K562 (cell line): ENCODE results near the gene GRB10.

ENCODE experiments used
- CREB1 ChIP-seq, 2 experiments: sonication (generic) in 1 of 2; formaldehyde crosslinking in 1 of 2; IDR thresholded peaks; 2 replicates each; pipeline versions ENCODE4 v1.6.1 to v1.8.0; 2012 to 2022; ENCODE audit warnings: inconsistent platforms in 1 of 2, mild to moderate bottlenecking in 1 of 2, missing genetic modification reagents in 1 of 2, moderate library complexity in 1 of 2
- DPF2 ChIP-seq: fragments of 450-650 bp; IDR thresholded peaks from 2 replicates; pipeline ENCODE4 v1.6.1; 2016
- FOSL1 ChIP-seq: fragments of 200-800 bp; sonication (Bioruptor generic); conservative IDR thresholded peaks from 2 replicates; pipeline ENCODE4 v1.6.1; 2016; ENCODE audit warnings: missing genetic modification characterization, missing compliant biosample characterization
- PHB ChIP-seq: fragments of 250-450 bp; sonication (Bioruptor Pico); IDR thresholded peaks from 2 replicates; pipeline ENCODE4 v1.5.0; 2021
- POLR2AphosphoS5 ChIP-seq: IDR thresholded peaks from 2 replicates; pipeline ENCODE4 v1.6.1; 2011; ENCODE audit warnings: mild to moderate bottlenecking, low read depth, low read length, moderate library complexity; ENCODE audit not compliant: control insufficient read depth, insufficient read depth
- SIN3A ChIP-seq, 2 experiments: fragments of 150-350 bp in 1 of 2; IDR thresholded peaks; 2 replicates each; pipeline ENCODE4 v1.6.1; 2011 to 2016; ENCODE audit warnings: borderline replicate concordance in 2 of 2, low read depth in 2 of 2, low read length in 2 of 2, mild to moderate bottlenecking in 2 of 2, moderate library complexity in 2 of 2; ENCODE audit not compliant: control insufficient read depth in 1 of 2
- TAF1 ChIP-seq: IDR thresholded peaks from 2 replicates; pipeline ENCODE4 v1.6.1; 2011; ENCODE audit warnings: mild to moderate bottlenecking, low read length, moderate library complexity; ENCODE audit not compliant: insufficient read depth, control insufficient read depth, severe bottlenecking; ENCODE audit errors: extremely low read depth
- YY1 ChIP-seq, 3 experiments: IDR thresholded peaks; 2 replicates each; pipeline ENCODE4 v1.6.1; 2011; ENCODE audit warnings: low read length in 2 of 3, mild to moderate bottlenecking in 2 of 3, moderate library complexity in 2 of 3, borderline replicate concordance in 1 of 3, control low read depth in 1 of 3, low read depth in 1 of 3; ENCODE audit not compliant: insufficient read depth in 3 of 3, insufficient replicate concordance in 2 of 3, control insufficient read depth in 1 of 3, insufficient read length in 1 of 3; ENCODE audit errors: extremely low read depth in 1 of 3
- TF ChIP-seq, protein P1 (sequence below): sonication (generic); formaldehyde crosslinking; IDR thresholded peaks from 2 replicates; pipeline ENCODE4 v1.8.1; 2023; ENCODE audit warnings: mild to moderate bottlenecking, missing genetic modification reagents
- TF ChIP-seq, protein P2 (sequence below), 2 experiments: fragments of 450-650 bp; formaldehyde crosslinking in 1 of 2; IDR thresholded peaks; 2 replicates each; pipeline versions ENCODE4 v1.4.0 to v1.6.1; 2014 to 2020; ENCODE audit warnings: mild to moderate bottlenecking in 2 of 2, borderline replicate concordance in 1 of 2, low read depth in 1 of 2
- TF ChIP-seq, protein P3 (sequence below): fragments of 250-450 bp; sonication (Bioruptor Pico); IDR thresholded peaks from 2 replicates; pipeline ENCODE4 v1.8.0; 2021; ENCODE audit warnings: borderline replicate concordance, mild to moderate bottlenecking, moderate library complexity; ENCODE audit not compliant: poor library complexity, severe bottlenecking

DNA sequence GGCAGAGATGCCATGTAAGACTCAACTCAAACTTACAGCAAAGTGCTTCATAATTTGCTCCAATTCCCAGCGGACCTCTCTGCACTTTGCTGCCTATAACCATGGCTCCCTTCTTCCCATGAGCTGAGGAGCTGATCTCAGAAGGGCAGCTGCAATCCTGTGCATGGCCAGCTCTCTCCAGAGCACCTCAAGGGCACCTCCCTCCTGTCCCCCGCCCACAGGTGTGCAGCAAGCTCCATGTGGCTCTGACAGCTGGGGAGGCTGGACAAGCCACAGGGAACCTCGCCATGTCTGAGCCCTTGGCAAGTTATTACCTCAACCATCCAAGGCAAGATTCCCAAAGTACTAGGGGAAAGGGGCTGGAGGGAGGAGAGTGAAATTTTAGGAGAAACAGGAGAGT is 156.4 kb downstream of the GRB10 start:
- no peak for TF ChIP-seq CREB1 (IDR thresholded peaks at IDR 0.05)
- TF ChIP-seq CREB1 (CRISPR knock-in tag; IDR thresholded peaks at IDR 0.05): no peak
- TF ChIP-seq YY1 (IDR thresholded peaks at IDR 0.05; ENCODE audit: borderline replicate concordance in 1 of 3, control insufficient read depth in 1 of 3, extremely low read depth in 1 of 3, insufficient read depth in 3 of 3, insufficient read length in 1 of 3, insufficient replicate concordance in 2 of 3, low read depth in 1 of 3, low read length in 2 of 3): no peak
- TF ChIP-seq, protein P1, sequence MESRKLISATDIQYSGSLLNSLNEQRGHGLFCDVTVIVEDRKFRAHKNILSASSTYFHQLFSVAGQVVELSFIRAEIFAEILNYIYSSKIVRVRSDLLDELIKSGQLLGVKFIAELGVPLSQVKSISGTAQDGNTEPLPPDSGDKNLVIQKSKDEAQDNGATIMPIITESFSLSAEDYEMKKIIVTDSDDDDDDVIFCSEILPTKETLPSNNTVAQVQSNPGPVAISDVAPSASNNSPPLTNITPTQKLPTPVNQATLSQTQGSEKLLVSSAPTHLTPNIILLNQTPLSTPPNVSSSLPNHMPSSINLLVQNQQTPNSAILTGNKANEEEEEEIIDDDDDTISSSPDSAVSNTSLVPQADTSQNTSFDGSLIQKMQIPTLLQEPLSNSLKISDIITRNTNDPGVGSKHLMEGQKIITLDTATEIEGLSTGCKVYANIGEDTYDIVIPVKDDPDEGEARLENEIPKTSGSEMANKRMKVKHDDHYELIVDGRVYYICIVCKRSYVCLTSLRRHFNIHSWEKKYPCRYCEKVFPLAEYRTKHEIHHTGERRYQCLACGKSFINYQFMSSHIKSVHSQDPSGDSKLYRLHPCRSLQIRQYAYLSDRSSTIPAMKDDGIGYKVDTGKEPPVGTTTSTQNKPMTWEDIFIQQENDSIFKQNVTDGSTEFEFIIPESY (CRISPR knock-in tag): no peak
- TF ChIP-seq, protein P2, sequence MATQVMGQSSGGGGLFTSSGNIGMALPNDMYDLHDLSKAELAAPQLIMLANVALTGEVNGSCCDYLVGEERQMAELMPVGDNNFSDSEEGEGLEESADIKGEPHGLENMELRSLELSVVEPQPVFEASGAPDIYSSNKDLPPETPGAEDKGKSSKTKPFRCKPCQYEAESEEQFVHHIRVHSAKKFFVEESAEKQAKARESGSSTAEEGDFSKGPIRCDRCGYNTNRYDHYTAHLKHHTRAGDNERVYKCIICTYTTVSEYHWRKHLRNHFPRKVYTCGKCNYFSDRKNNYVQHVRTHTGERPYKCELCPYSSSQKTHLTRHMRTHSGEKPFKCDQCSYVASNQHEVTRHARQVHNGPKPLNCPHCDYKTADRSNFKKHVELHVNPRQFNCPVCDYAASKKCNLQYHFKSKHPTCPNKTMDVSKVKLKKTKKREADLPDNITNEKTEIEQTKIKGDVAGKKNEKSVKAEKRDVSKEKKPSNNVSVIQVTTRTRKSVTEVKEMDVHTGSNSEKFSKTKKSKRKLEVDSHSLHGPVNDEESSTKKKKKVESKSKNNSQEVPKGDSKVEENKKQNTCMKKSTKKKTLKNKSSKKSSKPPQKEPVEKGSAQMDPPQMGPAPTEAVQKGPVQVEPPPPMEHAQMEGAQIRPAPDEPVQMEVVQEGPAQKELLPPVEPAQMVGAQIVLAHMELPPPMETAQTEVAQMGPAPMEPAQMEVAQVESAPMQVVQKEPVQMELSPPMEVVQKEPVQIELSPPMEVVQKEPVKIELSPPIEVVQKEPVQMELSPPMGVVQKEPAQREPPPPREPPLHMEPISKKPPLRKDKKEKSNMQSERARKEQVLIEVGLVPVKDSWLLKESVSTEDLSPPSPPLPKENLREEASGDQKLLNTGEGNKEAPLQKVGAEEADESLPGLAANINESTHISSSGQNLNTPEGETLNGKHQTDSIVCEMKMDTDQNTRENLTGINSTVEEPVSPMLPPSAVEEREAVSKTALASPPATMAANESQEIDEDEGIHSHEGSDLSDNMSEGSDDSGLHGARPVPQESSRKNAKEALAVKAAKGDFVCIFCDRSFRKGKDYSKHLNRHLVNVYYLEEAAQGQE (IDR thresholded peaks at IDR 0.05; ENCODE audit: borderline replicate concordance): no peak
- TF ChIP-seq, protein P2 (CRISPR knock-in tag; IDR thresholded peaks at IDR 0.05; ENCODE audit: low read depth): no peak
- TF ChIP-seq DPF2: no peak
- TF ChIP-seq, protein P3, sequence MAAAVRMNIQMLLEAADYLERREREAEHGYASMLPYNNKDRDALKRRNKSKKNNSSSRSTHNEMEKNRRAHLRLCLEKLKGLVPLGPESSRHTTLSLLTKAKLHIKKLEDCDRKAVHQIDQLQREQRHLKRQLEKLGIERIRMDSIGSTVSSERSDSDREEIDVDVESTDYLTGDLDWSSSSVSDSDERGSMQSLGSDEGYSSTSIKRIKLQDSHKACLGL: no peak
- TF ChIP-seq PHB: no peak
- no peak for TF ChIP-seq TAF1
- no peak for TF ChIP-seq FOSL1 (tag)
- no peak for TF ChIP-seq SIN3A (IDR thresholded peaks at IDR 0.05; ENCODE audit: borderline replicate concordance in 2 of 2, control insufficient read depth in 1 of 2, low read depth in 2 of 2, low read length in 2 of 2)
- TF ChIP-seq POLR2AphosphoS5: no peak
